ENCODE data around the gene REEP6.
"Not testable (repeated sequence)": the region's sequence is repeated elsewhere in the genome, so short reads cannot be mapped to it uniquely, and the experiment has no call there.

REEP6 gene

GRCh38 chr19:1518471-1518870 lies 27.5 kb downstream of the REEP6 start:
- Histone ChIP-seq H3K9me3 (ENCODE audit: control extremely low read depth in 1 of 5, control insufficient read depth in 4 of 5, insufficient read depth in 2 of 5, low read depth in 1 of 5, low read length in 4 of 5) (peaks cover 0 to 4% (median 3%) of the 10 kb centered on the region in 5 experiments), H3K27me3 (replicated peaks in 2 of 5; ENCODE audit: control insufficient read depth in 4 of 5, insufficient read depth in 5 of 5, low read length in 4 of 5) (peaks cover 0 to 71% (median 29%) of the 10 kb centered on the region in 5 experiments), H3K4me1 (ENCODE audit: control extremely low read depth in 1 of 4, control insufficient read depth in 4 of 4, insufficient read depth in 4 of 4, low read length in 3 of 4) (no peaks in the 10 kb centered on the region), H3K4me3 (ENCODE audit: control insufficient read depth in 1 of 7, extremely low read depth in 1 of 7, insufficient read depth in 4 of 7, low read depth in 2 of 7, low read length in 6 of 7) (no peak overlapping the region), H3K27ac (ENCODE audit: insufficient read depth in 1 of 2, low read depth in 1 of 2, low read length in 2 of 2, poor library complexity in 1 of 2, severe bottlenecking in 2 of 2) (no peak overlapping the region), H3K36me3 (ENCODE audit: control insufficient read depth in 4 of 4, insufficient read depth in 4 of 4, low read length in 3 of 4) (no peaks in the 10 kb centered on the region)
- WGBS (ENCODE audit: insufficient coverage): 91% methylated on average over 4 of the region's 4 CpGs
- no peak for DNase-seq
- POLR2A ChIA-PET: no interaction called here
- CTCF ChIA-PET: no interaction called here

GRCh38 chr19:1519802-1520201 lies 28.8 kb downstream of the REEP6 start:
- POLR2A ChIA-PET: not testable (repeated sequence)

GRCh38 chr19:1520203-1520780 lies 29.3 kb downstream of the REEP6 start:
- H3K9me3 ChIP-seq (ENCODE audit: control extremely low read depth in 1 of 5, control insufficient read depth in 4 of 5, insufficient read depth in 2 of 5, low read depth in 1 of 5, low read length in 4 of 5): peaks cover 0 to 4% (median 3%) of the 10 kb centered on the region in 5 experiments
- WGBS (ENCODE audit: insufficient coverage): 80% methylated on average over 16 of the region's 17 CpGs
- no peak overlapping the region for H3K27ac ChIP-seq (ENCODE audit: insufficient read depth in 1 of 2, low read depth in 1 of 2, low read length in 2 of 2, poor library complexity in 1 of 2, severe bottlenecking in 2 of 2)
- DNase-seq: no peak
- no peak overlapping the region for H3K4me3 ChIP-seq (ENCODE audit: control insufficient read depth in 1 of 7, extremely low read depth in 1 of 7, insufficient read depth in 4 of 7, low read depth in 2 of 7, low read length in 6 of 7)
- peaks cover 4 to 71% (median 28%) of the 10 kb centered on the region in 5 experiments for H3K27me3 ChIP-seq (replicated peaks in 2 of 5; ENCODE audit: control insufficient read depth in 4 of 5, insufficient read depth in 5 of 5, low read length in 4 of 5)
- CTCF ChIA-PET: no interaction called here
- no peaks in the 10 kb centered on the region for H3K36me3 ChIP-seq (ENCODE audit: control insufficient read depth in 4 of 4, insufficient read depth in 4 of 4, low read length in 3 of 4)
- H3K4me1 ChIP-seq (ENCODE audit: control extremely low read depth in 1 of 4, control insufficient read depth in 4 of 4, insufficient read depth in 4 of 4, low read length in 3 of 4): peaks cover 0 to 4% (median 0%) of the 10 kb centered on the region in 4 experiments
- POLR2A ChIA-PET: no interaction called here

More at GRCh38 chr19:1519802-1520201, 28.8 kb downstream of the REEP6 start:
- peaks cover 4 to 71% (median 28%) of the 10 kb centered on the region in 5 experiments for H3K27me3 ChIP-seq (replicated peaks in 2 of 5; ENCODE audit: control insufficient read depth in 4 of 5, insufficient read depth in 5 of 5, low read length in 4 of 5)
- H3K27ac ChIP-seq (ENCODE audit: insufficient read depth in 1 of 2, low read depth in 1 of 2, low read length in 2 of 2, poor library complexity in 1 of 2, severe bottlenecking in 2 of 2); DNase-seq; H3K36me3 ChIP-seq (ENCODE audit: control insufficient read depth in 4 of 4, insufficient read depth in 4 of 4, low read length in 3 of 4); H3K4me3 ChIP-seq (ENCODE audit: control insufficient read depth in 1 of 7, extremely low read depth in 1 of 7, insufficient read depth in 4 of 7, low read depth in 2 of 7, low read length in 6 of 7); CTCF ChIA-PET; H3K4me1 ChIP-seq (ENCODE audit: control extremely low read depth in 1 of 4, control insufficient read depth in 4 of 4, insufficient read depth in 4 of 4, low read length in 3 of 4); H3K9me3 ChIP-seq (ENCODE audit: control extremely low read depth in 1 of 5, control insufficient read depth in 4 of 5, insufficient read depth in 2 of 5, low read depth in 1 of 5, low read length in 4 of 5): not testable (repeated sequence)
- 87% methylated on average over 8 of the region's 8 CpGs for WGBS (ENCODE audit: insufficient coverage)

GRCh38 chr19:1521636-1522035 lies 30.7 kb downstream of the REEP6 start:
- Histone ChIP-seq H3K36me3 (ENCODE audit: control insufficient read depth in 4 of 4, insufficient read depth in 4 of 4, low read length in 3 of 4) (no peaks in the 10 kb centered on the region), H3K4me1 (ENCODE audit: control extremely low read depth in 1 of 4, control insufficient read depth in 4 of 4, insufficient read depth in 4 of 4, low read length in 3 of 4) (peaks cover 0 to 4% (median 0%) of the 10 kb centered on the region in 4 experiments), H3K27me3 (replicated peaks in 2 of 5; ENCODE audit: control insufficient read depth in 4 of 5, insufficient read depth in 5 of 5, low read length in 4 of 5) (peaks cover 4 to 72% (median 26%) of the 10 kb centered on the region in 5 experiments), H3K4me3 (ENCODE audit: control insufficient read depth in 1 of 7, extremely low read depth in 1 of 7, insufficient read depth in 4 of 7, low read depth in 2 of 7, low read length in 6 of 7) (no peak overlapping the region), H3K9me3 (ENCODE audit: control extremely low read depth in 1 of 5, control insufficient read depth in 4 of 5, insufficient read depth in 2 of 5, low read depth in 1 of 5, low read length in 4 of 5) (no peaks in the 10 kb centered on the region), H3K27ac (ENCODE audit: insufficient read depth in 1 of 2, low read depth in 1 of 2, low read length in 2 of 2, poor library complexity in 1 of 2, severe bottlenecking in 2 of 2) (no peak overlapping the region)
- no peak for DNase-seq
- POLR2A ChIA-PET: no interaction called here
- WGBS (ENCODE audit: insufficient coverage): 85% methylated on average over 13 of the region's 14 CpGs
- CTCF ChIA-PET: interaction anchor here (0.7 to 1.2 kb wide), 3 partner anchors 25 to 249 kb away, joined by 3 to 4 read pairs (median 3); no protein-coding TSS in a partner anchor

- Histone ChIP-seq H3K27ac (ENCODE audit: insufficient read depth in 1 of 2, low read depth in 1 of 2, low read length in 2 of 2, poor library complexity in 1 of 2, severe bottlenecking in 2 of 2) (no peak overlapping the region), H3K4me1 (ENCODE audit: control extremely low read depth in 1 of 4, control insufficient read depth in 4 of 4, insufficient read depth in 4 of 4, low read length in 3 of 4) (peaks cover 0 to 4% (median 0%) of the 10 kb centered on the region in 4 experiments), H3K9me3 (ENCODE audit: control extremely low read depth in 1 of 5, control insufficient read depth in 4 of 5, insufficient read depth in 2 of 5, low read depth in 1 of 5, low read length in 4 of 5) (no peaks in the 10 kb centered on the region), H3K4me3 (ENCODE audit: control insufficient read depth in 1 of 7, extremely low read depth in 1 of 7, insufficient read depth in 4 of 7, low read depth in 2 of 7, low read length in 6 of 7) (no peak overlapping the region), H3K27me3 (replicated peaks in 2 of 5; ENCODE audit: control insufficient read depth in 4 of 5, insufficient read depth in 5 of 5, low read length in 4 of 5) (peaks cover 4 to 75% (median 26%) of the 10 kb centered on the region in 5 experiments), H3K36me3 (ENCODE audit: control insufficient read depth in 4 of 4, insufficient read depth in 4 of 4, low read length in 3 of 4) (no peaks in the 10 kb centered on the region)
- ChIA-PET CTCF (interaction anchor here (0.7 to 1.2 kb wide), 2 partner anchors 51 to 249 kb away, joined by 3 to 4 read pairs; no protein-coding TSS in a partner anchor), POLR2A (no interaction called here)
- 83% methylated on average over 7 of the region's 10 CpGs for WGBS (ENCODE audit: insufficient coverage)
- no peak for DNase-seq
These were observed 31.1 kb downstream of the REEP6 start for GRCh38 chr19:1522061-1522460.

GRCh38 chr19:1522838-1523237 lies 31.9 kb downstream of the REEP6 start:
- no peaks in the 10 kb centered on the region for H3K9me3 ChIP-seq (ENCODE audit: control extremely low read depth in 1 of 5, control insufficient read depth in 4 of 5, insufficient read depth in 2 of 5, low read depth in 1 of 5, low read length in 4 of 5)
- H3K4me1 ChIP-seq (ENCODE audit: control extremely low read depth in 1 of 4, control insufficient read depth in 4 of 4, insufficient read depth in 4 of 4, low read length in 3 of 4): peaks cover 0 to 4% (median 0%) of the 10 kb centered on the region in 4 experiments
- peaks cover 4 to 77% (median 26%) of the 10 kb centered on the region in 5 experiments for H3K27me3 ChIP-seq (replicated peaks in 2 of 5; ENCODE audit: control insufficient read depth in 4 of 5, insufficient read depth in 5 of 5, low read length in 4 of 5)
- CTCF ChIA-PET: no interaction called here
- POLR2A ChIA-PET: no interaction called here
- DNase-seq: no peak
- no peak overlapping the region for H3K4me3 ChIP-seq (ENCODE audit: control insufficient read depth in 1 of 7, extremely low read depth in 1 of 7, insufficient read depth in 4 of 7, low read depth in 2 of 7, low read length in 6 of 7)
- no peak overlapping the region for H3K27ac ChIP-seq (ENCODE audit: insufficient read depth in 1 of 2, low read depth in 1 of 2, low read length in 2 of 2, poor library complexity in 1 of 2, severe bottlenecking in 2 of 2)
- no peaks in the 10 kb centered on the region for H3K36me3 ChIP-seq (ENCODE audit: control insufficient read depth in 4 of 4, insufficient read depth in 4 of 4, low read length in 3 of 4)
- WGBS (ENCODE audit: insufficient coverage): 72% methylated on average over 17 of the region's 18 CpGs

- H3K27ac ChIP-seq (ENCODE audit: insufficient read depth in 1 of 2, low read depth in 1 of 2, low read length in 2 of 2, poor library complexity in 1 of 2, severe bottlenecking in 2 of 2): no peak within 1 kb of the TSS
- ChIA-PET CTCF (no interaction called here), POLR2A (no interaction called here)
- peak within 1 kb of the TSS in 1 of 7 experiments; percentile 11 for H3K4me3 ChIP-seq (ENCODE audit: control insufficient read depth in 1 of 7, extremely low read depth in 1 of 7, insufficient read depth in 4 of 7, low read depth in 2 of 7, low read length in 6 of 7)
- 8% methylated on average over 49 of the region's 92 CpGs for WGBS (ENCODE audit: insufficient coverage)
- no peak for DNase-seq
- H3K4me1 ChIP-seq (ENCODE audit: control extremely low read depth in 1 of 4, control insufficient read depth in 4 of 4, insufficient read depth in 4 of 4, low read length in 3 of 4): peaks cover 0 to 4% (median 0%) of the 10 kb centered on the region in 4 experiments
- peaks cover 4 to 72% (median 22%) of the 10 kb centered on the region in 5 experiments for H3K27me3 ChIP-seq (replicated peaks in 2 of 5; ENCODE audit: control insufficient read depth in 4 of 5, insufficient read depth in 5 of 5, low read length in 4 of 5)
- no peaks in the 10 kb centered on the region for H3K9me3 ChIP-seq (ENCODE audit: control extremely low read depth in 1 of 5, control insufficient read depth in 4 of 5, insufficient read depth in 2 of 5, low read depth in 1 of 5, low read length in 4 of 5)
- H3K36me3 ChIP-seq (ENCODE audit: control insufficient read depth in 4 of 4, insufficient read depth in 4 of 4, low read length in 3 of 4): no peaks in the 10 kb centered on the region
These were observed 32.7 kb downstream of the REEP6 start, which contains the start of gene PLK5 for GRCh38 chr19:1523412-1524286. Gene PLK5 (plus strand): TSS chr19:1524077. CDS start chr19:1526997, 2,920 bp downstream.
